Measurements from ENCODE around the gene WNT9B.

Gene WNT9B

DNA sequence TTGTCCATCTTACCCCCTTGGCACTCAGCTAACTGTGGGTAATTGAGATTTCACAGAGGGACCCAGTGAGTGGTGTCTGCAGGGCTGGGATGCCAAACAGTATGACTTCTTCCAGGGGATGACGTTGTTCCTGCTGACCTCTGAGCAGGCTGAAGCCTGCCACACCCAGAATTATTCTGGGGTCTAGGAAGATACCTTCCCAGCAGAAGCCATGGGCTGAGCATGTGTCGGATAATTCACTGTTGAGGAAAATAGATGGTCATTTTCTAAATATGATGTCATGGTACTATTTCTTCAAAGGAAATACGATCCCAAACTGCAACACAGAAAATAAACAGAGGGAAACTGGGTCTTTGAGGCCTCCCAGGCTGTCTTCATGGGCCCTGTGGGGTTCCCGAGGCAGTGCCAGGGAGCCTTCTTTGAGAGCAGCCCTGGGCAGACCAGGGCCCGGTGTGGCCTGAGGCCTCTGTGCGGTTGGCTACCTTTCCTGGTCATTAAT lies 17.4 kb downstream of the WNT9B start:
- ATAC-seq (replicated peaks; ENCODE audit: extremely low read depth, poor library complexity, severe bottlenecking) (no peak), DNase-seq (ENCODE audit: low spot score in 2 of 2) (no peak)
- Mint-ChIP-seq H3K36me3 (ENCODE audit: insufficient read depth) (peaks cover 2% of the 10 kb centered on the region), H3K4me3 (no peak overlapping the region), H3K27ac (ENCODE audit: low read depth) (no peak overlapping the region), H3K9me3 (no peaks in the 10 kb centered on the region), H3K27me3 (peaks cover 13% of the 10 kb centered on the region), H3K4me1 (peaks cover 5% of the 10 kb centered on the region)

DNA sequence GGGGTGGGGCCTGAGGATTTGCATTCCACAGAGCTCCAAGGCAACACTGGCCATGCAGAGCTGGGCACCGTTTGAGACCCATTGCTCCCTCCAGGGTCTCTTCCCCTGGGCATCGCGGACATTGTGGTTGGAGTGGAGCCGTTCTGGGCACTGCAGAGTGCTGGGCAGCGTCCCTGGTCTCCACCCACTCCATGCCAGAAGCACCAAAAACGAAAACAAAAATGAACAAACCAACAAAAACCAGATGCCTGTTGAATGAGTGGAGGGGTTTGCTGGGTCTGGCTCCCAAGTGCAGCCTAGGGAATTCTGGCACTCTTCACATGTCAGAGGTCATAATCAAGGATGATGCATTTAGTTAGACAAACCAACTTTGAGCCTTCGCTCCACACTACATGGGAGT lies 17.9 kb downstream of the WNT9B start:
- peaks cover 5% of the 10 kb centered on the region for H3K4me1 Mint-ChIP-seq
- peaks cover 2% of the 10 kb centered on the region for H3K36me3 Mint-ChIP-seq (ENCODE audit: insufficient read depth)
- H3K27ac Mint-ChIP-seq (ENCODE audit: low read depth) = no peak overlapping the region
- no peaks in the 10 kb centered on the region for H3K9me3 Mint-ChIP-seq
- no peak for DNase-seq (ENCODE audit: low spot score in 2 of 2)
- peaks cover 13% of the 10 kb centered on the region for H3K27me3 Mint-ChIP-seq
- ATAC-seq (replicated peaks; ENCODE audit: extremely low read depth, poor library complexity, severe bottlenecking) = no peak
- no peak overlapping the region for H3K4me3 Mint-ChIP-seq

DNA sequence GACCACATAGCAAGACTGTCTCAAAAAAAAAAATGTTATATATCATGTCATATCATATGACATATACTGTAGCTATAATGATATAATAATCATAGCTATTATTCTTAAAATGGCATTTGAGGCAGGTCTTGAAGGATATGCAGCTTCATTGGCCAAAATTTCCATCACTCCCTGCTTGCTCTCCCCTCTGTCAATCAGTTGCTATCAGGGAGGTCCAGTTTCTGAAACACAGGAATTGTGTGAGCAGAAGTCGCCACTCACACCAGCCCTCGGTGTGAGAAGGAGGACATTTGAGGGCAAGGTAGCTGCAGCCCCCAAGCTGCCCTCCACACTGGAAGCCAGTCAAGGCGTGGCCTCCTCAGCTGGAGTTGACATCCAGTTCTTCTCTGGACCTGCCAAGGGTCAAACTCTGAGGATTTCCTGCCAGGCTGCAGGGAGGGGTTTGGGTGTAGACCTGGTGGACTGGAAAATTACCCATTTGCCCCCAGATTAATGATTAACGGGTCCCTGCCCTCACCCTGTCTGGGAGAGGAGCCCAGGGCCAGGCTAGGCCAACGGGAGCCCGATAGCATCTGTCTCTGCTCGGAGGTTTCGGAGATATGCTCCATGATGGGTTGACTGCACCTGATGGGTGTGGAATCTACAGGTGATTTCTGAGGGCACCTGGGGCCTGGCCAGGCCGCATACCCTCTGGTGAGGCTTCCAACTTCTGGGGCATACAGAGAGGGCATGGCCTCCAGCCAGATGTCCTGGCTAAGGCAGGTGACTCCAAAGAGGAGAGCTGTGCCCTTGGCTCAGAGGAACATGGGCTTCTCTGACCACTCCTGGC lies 18.8 kb downstream of the WNT9B start:
- DNase-seq (ENCODE audit: low spot score in 2 of 2) = no peak
- H3K4me1 Mint-ChIP-seq = peaks cover 2% of the 10 kb centered on the region
- no peak overlapping the region for H3K27ac Mint-ChIP-seq (ENCODE audit: low read depth)
- H3K4me3 Mint-ChIP-seq = no peak overlapping the region
- no peak for ATAC-seq (replicated peaks; ENCODE audit: extremely low read depth, poor library complexity, severe bottlenecking)
- no peaks in the 10 kb centered on the region for H3K9me3 Mint-ChIP-seq
- peaks cover 2% of the 10 kb centered on the region for H3K36me3 Mint-ChIP-seq (ENCODE audit: insufficient read depth)
- H3K27me3 Mint-ChIP-seq = peaks cover 13% of the 10 kb centered on the region

DNA sequence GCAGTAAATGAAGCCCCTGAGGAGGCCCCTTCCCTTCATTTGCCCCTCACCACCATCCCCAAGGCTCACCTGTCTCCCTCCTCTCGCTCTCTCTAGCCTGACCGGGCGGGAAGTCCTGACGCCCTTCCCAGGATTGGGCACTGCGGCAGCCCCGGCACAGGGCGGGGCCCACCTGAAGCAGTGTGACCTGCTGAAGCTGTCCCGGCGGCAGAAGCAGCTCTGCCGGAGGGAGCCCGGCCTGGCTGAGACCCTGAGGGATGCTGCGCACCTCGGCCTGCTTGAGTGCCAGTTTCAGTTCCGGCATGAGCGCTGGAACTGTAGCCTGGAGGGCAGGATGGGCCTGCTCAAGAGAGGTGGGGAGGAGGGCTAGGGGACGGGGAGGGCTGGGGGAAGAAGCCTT lies 21.0 kb downstream of the WNT9B start:
- H3K4me1 Mint-ChIP-seq = no peaks in the 10 kb centered on the region
- H3K4me3 Mint-ChIP-seq = no peak overlapping the region
- peaks cover 7% of the 10 kb centered on the region for H3K27me3 Mint-ChIP-seq
- H3K9me3 Mint-ChIP-seq = no peaks in the 10 kb centered on the region
- H3K27ac Mint-ChIP-seq (ENCODE audit: low read depth) = no peak overlapping the region
- H3K36me3 Mint-ChIP-seq (ENCODE audit: insufficient read depth) = peaks cover 2% of the 10 kb centered on the region
- DNase-seq (ENCODE audit: low spot score in 2 of 2) (no peak), ATAC-seq (replicated peaks; ENCODE audit: extremely low read depth, poor library complexity, severe bottlenecking) (no peak)

DNA sequence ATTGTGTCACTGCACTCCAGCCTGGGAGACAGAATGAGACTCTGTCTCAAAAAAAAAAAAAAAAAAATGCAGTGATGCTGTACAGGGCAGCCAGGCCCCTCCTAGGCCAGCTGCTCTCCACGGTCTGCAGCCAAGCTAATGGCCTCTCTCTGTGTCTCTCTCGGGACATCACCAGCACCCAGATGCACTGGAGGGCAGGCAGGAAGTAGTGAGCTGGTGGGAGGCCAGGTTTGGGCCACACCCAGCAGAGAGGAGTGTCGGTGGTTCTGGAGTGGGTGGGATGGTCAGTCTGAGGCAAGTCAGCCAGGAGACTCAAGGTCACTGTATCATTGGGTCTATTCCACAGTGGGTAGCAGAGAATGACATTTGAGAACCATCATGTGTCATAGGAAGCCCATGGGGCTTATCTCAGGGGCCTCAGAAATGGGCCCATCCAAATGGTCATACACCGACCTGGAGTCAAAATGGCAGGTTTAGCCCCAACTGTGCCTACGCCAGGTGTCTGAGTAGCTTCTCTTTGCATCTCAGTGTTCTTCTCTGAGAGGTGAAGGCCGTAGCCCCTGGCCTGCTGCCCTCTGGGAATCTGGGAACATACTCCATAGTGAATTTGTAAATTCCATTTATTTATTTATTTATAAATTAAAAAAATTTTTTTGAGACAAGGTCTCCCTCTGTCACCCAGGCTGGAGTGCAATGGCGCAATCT lies 22.7 kb downstream of the WNT9B start:
- ATAC-seq (replicated peaks; ENCODE audit: extremely low read depth, poor library complexity, severe bottlenecking) (no peak), DNase-seq (ENCODE audit: low spot score in 2 of 2) (no peak)
- Mint-ChIP-seq H3K4me1 (no peaks in the 10 kb centered on the region), H3K27me3 (no peaks in the 10 kb centered on the region), H3K4me3 (no peak overlapping the region), H3K9me3 (no peaks in the 10 kb centered on the region), H3K27ac (ENCODE audit: low read depth) (no peak overlapping the region), H3K36me3 (ENCODE audit: insufficient read depth) (peaks cover 2% of the 10 kb centered on the region)

DNA sequence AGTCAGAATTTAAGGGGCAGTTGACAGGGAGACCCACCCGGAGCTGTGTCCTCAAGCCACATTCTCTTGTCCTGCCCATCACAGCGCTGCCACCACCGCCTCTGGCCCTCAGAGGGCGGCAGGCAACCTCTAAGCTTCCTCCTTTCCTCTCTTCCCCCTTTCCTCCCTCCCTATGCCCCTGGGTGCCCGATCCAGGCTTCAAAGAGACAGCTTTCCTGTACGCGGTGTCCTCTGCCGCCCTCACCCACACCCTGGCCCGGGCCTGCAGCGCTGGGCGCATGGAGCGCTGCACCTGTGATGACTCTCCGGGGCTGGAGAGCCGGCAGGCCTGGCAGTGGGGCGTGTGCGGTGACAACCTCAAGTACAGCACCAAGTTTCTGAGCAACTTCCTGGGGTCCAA lies 23.5 kb downstream of the WNT9B start:
- H3K4me1 Mint-ChIP-seq = no peaks in the 10 kb centered on the region
- H3K9me3 Mint-ChIP-seq = no peaks in the 10 kb centered on the region
- DNase-seq (ENCODE audit: low spot score in 2 of 2) (no peak), ATAC-seq (replicated peaks; ENCODE audit: extremely low read depth, poor library complexity, severe bottlenecking) (no peak)
- H3K4me3 Mint-ChIP-seq = no peak overlapping the region
- no peaks in the 10 kb centered on the region for H3K27me3 Mint-ChIP-seq
- H3K36me3 Mint-ChIP-seq (ENCODE audit: insufficient read depth) = no peaks in the 10 kb centered on the region
- no peak overlapping the region for H3K27ac Mint-ChIP-seq (ENCODE audit: low read depth)

DNA sequence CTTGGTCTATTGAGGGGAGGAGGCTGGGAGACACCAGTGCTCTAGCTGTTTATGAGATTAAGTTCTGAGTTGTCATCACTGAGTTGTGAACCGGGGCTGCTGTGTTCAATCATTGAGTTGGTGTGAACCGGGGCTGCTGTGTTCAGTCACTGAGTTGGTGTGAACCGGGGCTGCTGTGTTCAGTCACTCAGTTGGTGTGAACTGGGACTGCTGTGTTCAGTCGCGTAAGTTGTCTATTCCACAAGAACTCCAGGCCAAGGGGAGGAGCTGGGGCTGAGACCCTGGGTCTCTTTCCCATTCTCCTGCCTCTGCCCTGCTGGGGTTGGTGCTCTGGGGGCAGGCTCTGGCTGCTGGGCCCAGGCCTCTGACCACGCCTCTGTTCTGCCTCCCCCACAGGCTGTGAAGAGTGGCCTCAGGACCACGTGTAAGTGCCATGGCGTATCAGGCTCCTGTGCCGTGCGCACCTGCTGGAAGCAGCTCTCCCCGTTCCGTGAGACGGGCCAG lies 24.5 kb downstream of the WNT9B start:
- no peaks in the 10 kb centered on the region for H3K27me3 Mint-ChIP-seq
- H3K9me3 Mint-ChIP-seq = no peaks in the 10 kb centered on the region
- H3K27ac Mint-ChIP-seq (ENCODE audit: low read depth) = peak overlapping the region; percentile 14
- no peak for ATAC-seq (replicated peaks; ENCODE audit: extremely low read depth, poor library complexity, severe bottlenecking)
- H3K36me3 Mint-ChIP-seq (ENCODE audit: insufficient read depth) = no peaks in the 10 kb centered on the region
- no peak overlapping the region for H3K4me3 Mint-ChIP-seq
- DNase-seq (ENCODE audit: low spot score in 2 of 2) = no peak
- H3K4me1 Mint-ChIP-seq = no peaks in the 10 kb centered on the region

DNA sequence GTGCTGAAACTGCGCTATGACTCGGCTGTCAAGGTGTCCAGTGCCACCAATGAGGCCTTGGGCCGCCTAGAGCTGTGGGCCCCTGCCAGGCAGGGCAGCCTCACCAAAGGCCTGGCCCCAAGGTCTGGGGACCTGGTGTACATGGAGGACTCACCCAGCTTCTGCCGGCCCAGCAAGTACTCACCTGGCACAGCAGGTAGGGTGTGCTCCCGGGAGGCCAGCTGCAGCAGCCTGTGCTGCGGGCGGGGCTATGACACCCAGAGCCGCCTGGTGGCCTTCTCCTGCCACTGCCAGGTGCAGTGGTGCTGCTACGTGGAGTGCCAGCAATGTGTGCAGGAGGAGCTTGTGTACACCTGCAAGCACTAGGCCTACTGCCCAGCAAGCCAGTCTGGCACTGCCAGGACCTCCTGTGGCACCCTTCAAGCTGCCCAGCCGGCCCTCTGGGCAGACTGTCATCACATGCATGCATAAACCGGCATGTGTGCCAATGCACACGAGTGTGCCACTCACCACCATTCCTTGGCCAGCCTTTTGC lies 25.0 kb downstream of the WNT9B start:
- Mint-ChIP-seq H3K4me1 (no peaks in the 10 kb centered on the region), H3K27ac (ENCODE audit: low read depth) (no peak overlapping the region), H3K9me3 (no peaks in the 10 kb centered on the region), H3K27me3 (no peaks in the 10 kb centered on the region), H3K4me3 (no peak overlapping the region), H3K36me3 (ENCODE audit: insufficient read depth) (no peaks in the 10 kb centered on the region)
- DNase-seq (ENCODE audit: low spot score in 2 of 2) (no peak), ATAC-seq (replicated peaks; ENCODE audit: extremely low read depth, poor library complexity, severe bottlenecking) (no peak)

DNA sequence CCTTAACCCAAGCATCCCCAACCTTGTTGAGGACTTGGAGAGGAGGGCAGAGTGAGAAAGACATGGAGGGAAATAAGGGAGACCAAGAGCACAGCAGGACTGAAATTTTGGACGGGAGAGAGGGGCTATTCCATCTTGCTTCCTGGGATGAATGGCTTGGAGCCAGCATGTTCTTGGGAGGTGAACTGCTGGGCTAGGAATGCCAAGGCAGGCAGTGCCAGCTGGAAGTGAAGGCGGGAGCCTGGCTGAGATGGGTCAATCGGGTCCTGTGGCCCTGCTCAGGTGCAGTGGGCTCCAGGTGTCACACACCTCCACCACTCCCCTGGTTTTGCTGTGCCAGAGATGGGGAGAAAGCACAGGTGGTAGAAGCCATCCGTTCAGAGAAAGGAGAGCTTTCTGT lies 25.5 kb downstream of the WNT9B start:
- no peaks in the 10 kb centered on the region for H3K4me1 Mint-ChIP-seq
- no peak overlapping the region for H3K4me3 Mint-ChIP-seq
- no peak overlapping the region for H3K27ac Mint-ChIP-seq (ENCODE audit: low read depth)
- H3K36me3 Mint-ChIP-seq (ENCODE audit: insufficient read depth) = no peaks in the 10 kb centered on the region
- ATAC-seq (replicated peaks; ENCODE audit: extremely low read depth, poor library complexity, severe bottlenecking) (no peak), DNase-seq (ENCODE audit: low spot score in 2 of 2) (no peak)
- H3K27me3 Mint-ChIP-seq = no peaks in the 10 kb centered on the region
- H3K9me3 Mint-ChIP-seq = no peaks in the 10 kb centered on the region

DNA sequence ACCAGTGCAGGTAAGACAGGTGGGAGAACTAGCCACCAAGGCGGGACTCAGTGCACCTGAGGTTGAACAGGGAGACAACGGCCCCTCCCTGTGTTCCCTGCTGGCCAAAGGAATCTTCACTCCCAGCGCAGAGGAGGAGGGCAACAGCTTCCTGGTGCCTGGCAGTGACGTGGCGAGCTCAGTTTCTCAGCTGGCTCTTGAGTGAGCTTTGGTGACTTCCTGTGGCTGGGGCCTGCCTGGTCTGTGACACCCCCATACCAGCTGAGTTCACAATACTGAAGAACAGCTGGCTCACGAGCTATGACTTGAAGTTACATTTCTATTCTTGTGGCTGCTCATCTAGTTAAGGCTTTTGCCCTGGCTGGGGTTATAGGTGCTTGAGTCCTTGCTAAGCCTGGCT lies 26.1 kb downstream of the WNT9B start:
- Mint-ChIP-seq H3K27me3 (no peaks in the 10 kb centered on the region), H3K9me3 (no peaks in the 10 kb centered on the region), H3K27ac (ENCODE audit: low read depth) (no peak overlapping the region), H3K4me3 (no peak overlapping the region), H3K36me3 (ENCODE audit: insufficient read depth) (no peaks in the 10 kb centered on the region), H3K4me1 (no peaks in the 10 kb centered on the region)
- DNase-seq (ENCODE audit: low spot score in 2 of 2) (no peak), ATAC-seq (replicated peaks; ENCODE audit: extremely low read depth, poor library complexity, severe bottlenecking) (no peak)

DNA sequence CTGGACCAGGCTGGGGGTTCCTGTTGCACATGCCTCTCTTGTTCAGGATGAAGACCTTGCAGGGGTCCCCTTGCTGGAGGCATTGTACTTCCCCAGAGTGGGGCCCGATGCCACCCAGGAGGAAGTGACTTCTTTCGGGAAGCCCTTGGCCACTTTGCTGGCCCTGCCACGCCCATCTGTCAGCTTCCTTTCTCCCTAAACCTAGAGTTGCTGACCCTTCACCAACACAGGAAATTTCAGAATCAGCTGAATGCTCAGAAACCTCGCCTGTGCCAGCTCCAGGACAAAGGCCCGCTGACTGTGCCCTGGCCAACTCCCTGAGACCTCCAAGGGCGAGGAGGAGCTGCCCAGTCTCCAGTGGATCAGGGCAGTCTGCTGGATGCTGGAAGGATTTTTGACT lies 26.7 kb downstream of the WNT9B start:
- H3K9me3 Mint-ChIP-seq = no peaks in the 10 kb centered on the region
- no peak overlapping the region for H3K4me3 Mint-ChIP-seq
- H3K4me1 Mint-ChIP-seq = no peaks in the 10 kb centered on the region
- H3K36me3 Mint-ChIP-seq (ENCODE audit: insufficient read depth) = no peaks in the 10 kb centered on the region
- ATAC-seq (replicated peaks; ENCODE audit: extremely low read depth, poor library complexity, severe bottlenecking) (no peak), DNase-seq (ENCODE audit: low spot score in 2 of 2) (no peak)
- H3K27me3 Mint-ChIP-seq = no peaks in the 10 kb centered on the region
- no peak overlapping the region for H3K27ac Mint-ChIP-seq (ENCODE audit: low read depth)

DNA sequence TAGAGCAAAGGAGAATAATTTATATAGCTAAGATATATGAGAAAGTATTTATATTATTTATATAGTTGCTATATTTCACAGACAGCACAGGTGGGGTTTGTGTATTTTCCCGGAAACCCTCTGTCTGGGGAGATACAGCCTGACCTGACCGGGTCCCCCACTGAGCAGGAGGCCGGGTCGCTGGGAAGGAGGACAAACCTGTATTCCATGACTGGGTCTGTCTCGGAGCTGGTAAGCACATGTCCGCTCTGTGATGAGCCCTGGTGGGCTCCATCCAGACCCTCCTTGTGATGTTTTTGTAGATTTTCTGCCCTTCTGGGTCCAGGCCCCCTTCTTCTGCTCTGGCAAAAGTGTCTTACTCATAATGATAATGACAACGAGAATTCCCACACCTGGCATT lies 27.7 kb downstream of the WNT9B start:
- Mint-ChIP-seq H3K4me1 (no peaks in the 10 kb centered on the region), H3K27me3 (peaks cover 2% of the 10 kb centered on the region), H3K4me3 (no peak overlapping the region), H3K36me3 (ENCODE audit: insufficient read depth) (no peaks in the 10 kb centered on the region), H3K27ac (ENCODE audit: low read depth) (no peak overlapping the region), H3K9me3 (no peaks in the 10 kb centered on the region)
- no peak for DNase-seq (ENCODE audit: low spot score in 2 of 2)
- ATAC-seq (replicated peaks; ENCODE audit: extremely low read depth, poor library complexity, severe bottlenecking) = no peak

DNA sequence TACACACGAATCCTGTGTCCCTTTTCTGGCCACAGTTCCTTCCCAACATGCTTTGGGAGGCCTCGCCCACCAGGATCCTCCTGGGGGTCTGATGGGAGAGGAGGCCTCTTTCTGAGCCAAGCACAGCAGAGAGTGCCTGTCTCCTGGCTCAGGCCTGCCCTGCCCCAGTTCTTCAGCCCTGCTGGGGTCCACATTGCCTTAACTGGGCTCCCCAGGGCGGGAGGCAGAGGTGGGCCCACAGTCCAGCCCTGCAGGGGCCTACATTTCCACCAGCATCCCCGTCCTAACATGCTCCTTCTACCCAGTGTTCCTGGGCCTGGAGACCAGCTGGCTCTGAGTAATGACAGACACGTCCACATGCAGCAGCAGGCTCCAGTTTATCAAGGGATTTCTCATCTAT lies 29.6 kb downstream of the WNT9B start:
- no peaks in the 10 kb centered on the region for H3K36me3 Mint-ChIP-seq (ENCODE audit: insufficient read depth)
- ATAC-seq (replicated peaks; ENCODE audit: extremely low read depth, poor library complexity, severe bottlenecking) (no peak), DNase-seq (ENCODE audit: low spot score in 2 of 2) (no peak)
- H3K4me1 Mint-ChIP-seq = no peaks in the 10 kb centered on the region
- no peak overlapping the region for H3K27ac Mint-ChIP-seq (ENCODE audit: low read depth)
- H3K27me3 Mint-ChIP-seq = peaks cover 19% of the 10 kb centered on the region
- no peaks in the 10 kb centered on the region for H3K9me3 Mint-ChIP-seq
- no peak overlapping the region for H3K4me3 Mint-ChIP-seq

All from central memory CD8-positive, alpha-beta T cell (primary cell).